ENCODE results near the gene ABCC2.
A peak's percentile ranks its signal among the peaks of the same experiment; 100 is the strongest.
"Not testable (repeated sequence)": the region's sequence is repeated elsewhere in the genome, so short reads cannot be mapped to it uniquely, and the experiment has no call there.

Gene ABCC2

DNA sequence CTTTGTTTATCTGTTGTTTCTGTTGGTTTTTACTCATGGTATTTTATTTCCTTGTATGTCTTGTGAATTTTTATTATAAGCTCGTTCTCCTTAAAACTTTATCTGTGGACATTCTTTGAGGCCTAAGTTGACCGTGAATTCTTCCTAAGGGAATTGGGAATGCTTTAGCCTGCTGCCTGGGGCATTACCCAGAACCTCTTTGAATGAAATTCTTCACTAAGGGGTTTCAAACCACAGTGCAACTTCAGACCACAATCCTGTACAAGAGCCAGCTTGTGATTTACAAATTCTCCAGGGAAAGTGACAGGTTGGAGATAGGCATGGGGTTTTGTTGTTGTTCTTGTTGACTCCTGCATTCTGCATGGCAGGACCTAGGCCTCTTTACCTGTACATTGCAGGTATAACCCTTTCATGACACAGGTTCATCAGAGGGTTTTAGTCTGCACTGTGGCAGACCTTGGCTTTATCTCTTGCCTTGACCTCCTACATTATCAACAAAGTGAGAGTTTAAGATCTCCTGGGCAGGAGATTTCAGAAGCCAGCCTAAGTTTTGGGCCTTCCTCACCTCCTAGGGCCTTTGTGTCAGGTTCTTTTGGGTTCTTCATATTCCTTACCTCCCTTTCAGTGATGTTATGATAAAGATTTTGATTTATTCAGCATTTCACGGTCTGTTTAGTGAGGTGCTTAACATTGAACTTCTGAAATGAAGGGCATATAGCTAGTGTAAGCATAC, 70.2 kb downstream of the ABCC2 start:
- no peak for DNase-seq (ENCODE audit: low spot score)

DNA sequence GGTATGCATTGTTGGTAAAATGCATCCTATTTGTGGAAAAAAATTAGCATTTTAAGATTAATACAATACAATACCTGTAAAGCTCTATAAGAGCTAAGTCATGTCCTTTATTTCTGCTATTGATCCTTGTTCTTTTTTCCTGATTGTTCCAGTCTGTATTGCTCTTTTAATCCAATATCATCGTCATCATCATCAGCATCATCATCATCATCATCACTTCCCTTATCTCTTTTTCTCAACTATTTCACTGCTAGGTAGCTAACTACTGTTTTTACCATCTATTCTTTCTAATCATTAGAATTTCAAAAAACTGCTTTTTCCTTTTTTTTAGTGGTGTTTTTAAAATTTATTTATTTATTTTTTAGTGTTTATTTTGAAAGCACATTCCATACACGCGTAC, 71.2 kb downstream of the ABCC2 start:
- DNase-seq (ENCODE audit: low spot score), result no peak

DNA sequence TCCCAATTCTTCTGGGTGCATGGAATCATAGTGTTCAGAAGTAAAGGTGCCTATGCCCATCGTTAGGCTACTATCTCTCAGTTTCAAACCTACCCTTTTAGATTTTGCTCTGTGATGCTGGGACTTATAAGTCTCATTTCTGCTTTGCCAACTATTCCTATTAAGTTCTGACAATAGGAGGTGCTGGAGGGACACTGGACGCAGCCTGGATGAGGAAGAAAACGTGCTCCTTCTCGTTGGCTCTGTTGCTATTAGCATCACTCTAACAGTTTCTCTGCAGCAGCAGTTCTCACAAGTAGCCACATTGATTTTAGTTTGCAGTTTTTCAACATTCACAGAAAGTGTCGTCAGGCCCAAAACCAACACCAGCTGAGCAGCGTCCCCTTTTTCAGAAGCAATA, 72.4 kb downstream of the ABCC2 start:
- DNase-seq (ENCODE audit: low spot score), result peak; percentile 56

DNA sequence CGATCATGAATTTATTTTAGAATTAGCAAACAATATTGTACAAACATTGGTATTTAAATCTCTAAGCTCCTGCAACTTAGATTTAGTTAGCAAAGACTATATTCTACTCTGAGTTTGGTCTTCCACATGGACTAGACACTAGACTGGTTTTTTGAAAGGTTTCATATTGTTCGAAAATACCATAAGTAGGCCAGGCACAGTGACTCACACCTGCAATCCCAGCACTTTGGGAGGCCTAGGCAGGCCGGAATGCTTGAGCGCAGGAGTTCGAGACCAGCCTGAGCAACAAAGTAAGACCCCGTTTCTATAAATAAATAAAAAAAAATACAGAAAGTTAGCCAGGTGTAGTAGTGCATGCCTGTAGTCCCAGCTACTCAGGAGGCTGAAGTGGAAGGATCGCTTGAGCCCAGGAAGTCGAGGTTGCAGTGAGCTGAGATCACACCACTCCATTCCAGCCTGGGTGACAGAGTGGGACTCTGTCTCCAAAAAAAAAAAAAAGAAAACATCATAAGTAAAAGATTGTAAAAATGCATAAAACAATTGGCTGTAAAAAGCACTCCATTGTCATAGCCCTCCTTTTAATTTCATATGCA, 73.1 kb downstream of the ABCC2 start:
- DNase-seq (ENCODE audit: low spot score), result no peak

DNA sequence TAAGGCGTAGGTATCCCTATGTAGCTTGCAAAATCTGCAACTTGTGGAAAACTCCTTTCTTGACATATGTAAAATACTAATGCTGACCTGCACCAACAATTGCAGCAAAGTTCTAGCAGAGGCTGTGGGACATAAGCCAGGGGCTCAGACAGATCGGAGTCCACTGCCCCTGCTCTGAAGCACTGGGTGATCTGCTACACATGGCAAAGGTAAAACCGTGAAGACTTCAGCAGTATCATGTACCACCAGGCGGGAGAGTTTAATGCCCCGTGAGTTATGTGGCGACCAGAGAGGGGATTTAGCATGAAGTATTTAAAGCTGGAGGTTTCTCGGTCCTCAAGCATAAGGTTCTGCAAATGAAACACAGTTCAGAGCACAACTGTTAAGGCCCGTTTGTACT, 76.4 kb downstream of the ABCC2 start:
- DNase-seq (ENCODE audit: low spot score), result no peak

DNA sequence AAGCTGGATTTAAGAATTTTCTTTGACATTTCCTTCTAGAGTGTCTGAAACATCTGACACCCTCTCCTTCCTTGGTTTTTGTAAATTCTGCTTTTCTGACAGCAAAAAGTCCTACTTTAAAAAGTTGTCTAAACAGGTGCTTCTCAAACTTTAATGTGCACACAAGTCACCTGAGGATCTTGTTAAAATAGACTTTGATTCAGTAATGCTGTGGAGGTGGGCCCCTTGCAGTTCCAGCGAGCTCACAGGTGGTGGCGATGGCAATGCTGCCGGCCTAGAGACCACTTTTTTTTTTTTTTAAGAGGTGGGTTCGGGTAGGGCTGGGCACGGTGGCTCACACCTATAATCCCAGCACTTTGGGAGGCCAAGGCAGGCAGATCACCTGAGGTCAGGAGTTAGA, 77.1 kb downstream of the ABCC2 start:
- no peak for DNase-seq (ENCODE audit: low spot score)

DNA sequence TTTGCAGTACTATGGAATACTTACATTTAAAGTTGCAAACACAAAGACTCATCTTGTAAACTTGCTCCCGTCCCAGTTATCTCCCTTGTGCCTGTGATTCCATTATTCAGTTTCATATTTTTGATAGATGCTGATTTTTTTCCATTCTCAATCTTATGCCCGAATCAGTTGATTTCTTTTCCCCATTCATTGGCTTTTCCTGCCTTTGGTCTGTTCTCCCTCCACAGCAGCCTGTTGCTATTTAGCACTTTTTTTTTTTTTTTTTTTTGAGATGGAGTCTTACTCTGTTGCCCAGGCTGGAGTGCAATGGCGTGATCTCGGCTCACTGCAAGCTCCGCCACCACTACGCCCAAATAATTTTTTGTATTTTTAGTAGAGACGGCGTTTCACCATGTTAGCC, 78.0 kb downstream of the ABCC2 start:
- DNase-seq (ENCODE audit: low spot score), result no peak

DNA sequence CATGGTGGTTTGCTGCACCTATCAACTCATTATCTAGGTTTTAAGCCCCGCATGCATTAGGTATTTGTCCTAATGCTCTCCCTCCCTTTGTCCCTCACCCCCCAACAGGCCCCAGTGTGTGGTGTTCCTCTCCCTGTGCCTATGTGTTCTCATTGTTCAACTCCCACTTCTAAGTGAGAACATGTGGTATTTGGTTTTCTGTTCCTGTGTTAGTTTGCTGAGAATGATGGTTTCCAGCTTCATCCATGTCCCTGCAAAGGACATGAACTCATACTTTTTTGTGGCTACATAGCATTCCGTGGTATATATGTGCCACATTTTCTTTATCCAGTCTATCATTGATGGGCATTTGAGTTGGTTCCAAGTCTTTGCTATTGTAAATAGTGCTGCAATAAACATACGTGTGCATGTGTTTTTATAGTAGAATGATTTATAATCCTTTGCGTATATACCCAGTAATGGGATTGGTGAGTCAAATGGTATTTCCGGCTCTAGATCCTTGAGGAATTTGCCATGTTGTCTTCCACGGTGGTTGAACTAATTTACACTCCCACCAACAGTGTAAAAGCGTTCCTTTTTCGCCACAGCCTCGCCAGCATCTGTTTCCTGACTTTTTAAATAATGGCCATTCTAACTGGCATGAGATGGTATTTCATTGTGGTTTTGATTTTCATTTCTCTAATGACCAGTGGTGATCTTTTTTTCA, 81.2 kb downstream of the ABCC2 start:
- DNase-seq (ENCODE audit: low spot score), result not testable (repeated sequence)

DNA sequence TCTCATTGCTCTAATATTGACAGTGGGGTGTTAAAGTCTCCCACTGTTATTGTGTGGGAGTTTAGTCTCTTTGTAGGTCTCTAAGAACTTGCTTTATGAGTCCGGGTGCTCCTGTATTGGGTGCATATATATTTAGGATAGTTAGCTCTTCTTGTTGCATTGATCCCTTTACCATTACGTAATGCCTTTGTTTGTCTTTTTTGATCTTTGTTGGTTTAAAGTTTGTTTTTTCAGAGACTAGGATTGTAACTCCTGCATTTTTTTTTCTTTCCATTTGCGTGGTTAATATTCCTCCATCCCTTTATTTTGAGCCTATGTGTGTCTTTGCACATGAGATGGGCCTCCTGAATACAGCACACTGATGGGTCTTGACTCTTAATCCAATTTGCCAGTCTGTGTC, 84.8 kb downstream of the ABCC2 start:
- DNase-seq (ENCODE audit: low spot score), result not testable (repeated sequence)

DNA sequence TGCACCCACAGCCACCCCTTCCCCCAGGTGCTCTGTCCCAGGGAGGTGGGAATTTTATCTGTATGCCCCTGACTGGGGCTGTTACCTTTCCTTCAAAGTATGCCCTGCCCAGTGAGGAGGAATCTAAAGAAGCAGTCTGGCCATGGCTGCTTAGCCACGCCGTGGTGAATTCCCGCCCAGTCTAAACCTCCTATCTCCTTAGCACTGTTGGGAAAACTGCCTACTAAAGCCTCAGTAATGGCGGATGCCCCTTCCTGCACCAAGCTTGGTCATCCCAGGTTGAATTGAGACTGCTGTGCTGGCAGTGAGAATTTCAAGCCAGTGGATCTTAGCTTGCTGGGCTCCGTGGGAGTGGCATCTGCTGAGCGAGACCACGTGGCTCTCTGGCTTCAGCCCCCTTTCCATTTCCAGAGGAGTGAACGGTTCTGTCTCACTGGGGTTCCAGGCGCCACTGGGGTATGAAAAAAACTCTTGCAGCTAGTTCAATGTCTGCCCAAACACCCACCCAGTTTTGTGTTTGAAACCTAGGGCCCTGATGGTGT, 87.2 kb downstream of the ABCC2 start:
- DNase-seq (ENCODE audit: low spot score), result no peak

DNA sequence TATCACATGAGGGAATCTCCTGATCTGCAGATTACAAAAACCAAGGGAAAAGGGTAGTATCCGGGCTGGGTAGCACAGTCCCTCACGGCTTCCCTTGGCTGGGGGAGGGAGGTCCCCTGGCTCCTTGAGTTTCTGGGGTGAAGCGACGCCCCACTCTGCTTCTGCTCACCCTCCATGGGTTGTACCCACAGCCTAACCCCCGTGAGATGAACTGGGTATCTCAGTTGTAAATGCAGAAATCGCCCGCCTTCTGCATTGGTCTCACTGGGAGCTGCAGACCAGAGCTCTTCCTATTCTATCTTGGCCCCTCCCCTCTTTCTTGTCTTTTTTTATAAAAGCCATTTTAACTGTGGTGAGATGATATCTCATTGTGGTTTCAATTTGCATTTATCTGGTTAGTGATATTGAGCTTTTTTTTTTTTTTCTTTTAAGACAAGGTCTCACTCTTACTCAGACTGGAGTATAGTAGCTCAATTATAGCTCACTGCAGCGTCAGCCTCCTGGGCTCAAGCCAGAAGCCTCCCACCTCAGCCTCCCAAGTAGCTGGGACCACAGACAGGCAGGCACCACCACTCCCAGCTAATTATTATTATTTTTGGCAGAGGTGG, 87.8 kb downstream of the ABCC2 start:
- DNase-seq (ENCODE audit: low spot score), result no peak

DNA sequence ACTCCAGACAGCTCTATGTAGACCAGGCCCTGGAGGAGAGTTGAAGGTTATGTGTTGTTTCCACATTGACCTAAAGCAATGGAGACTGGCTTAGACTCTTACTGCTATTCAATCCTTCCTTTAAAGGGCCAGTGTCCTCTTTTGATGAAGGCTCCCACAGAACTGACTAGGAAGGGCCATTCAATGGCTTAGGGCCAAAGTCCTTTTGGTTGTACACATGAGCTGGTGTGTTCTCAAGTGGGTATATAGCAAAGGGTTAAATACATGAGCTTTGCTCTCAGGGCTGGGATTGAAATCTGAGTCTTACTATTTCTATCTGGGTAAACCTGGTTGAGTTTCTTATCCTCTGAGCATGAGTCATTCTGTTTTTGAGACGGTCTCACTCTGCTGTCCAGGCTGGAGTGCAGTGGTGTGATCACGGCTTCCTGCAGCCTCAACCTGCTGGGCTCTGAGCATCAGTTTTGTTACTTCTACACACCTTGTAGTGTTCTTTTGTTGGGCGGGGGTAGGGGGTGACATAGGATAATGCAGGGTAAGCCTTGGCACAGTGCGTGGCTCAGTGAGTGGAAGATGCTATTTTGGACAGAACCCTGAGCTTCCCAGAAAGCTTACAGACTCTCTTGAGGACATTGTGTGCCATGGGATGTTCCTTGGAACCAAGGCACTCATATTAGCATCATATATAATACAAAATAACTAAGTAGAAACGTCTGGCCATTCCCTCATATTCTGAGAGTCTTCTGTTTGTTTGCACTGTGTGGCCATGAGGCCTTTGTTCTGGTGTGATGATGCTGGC, 90.1 kb downstream of the ABCC2 start:
- DNase-seq (ENCODE audit: low spot score), result no peak

DNA sequence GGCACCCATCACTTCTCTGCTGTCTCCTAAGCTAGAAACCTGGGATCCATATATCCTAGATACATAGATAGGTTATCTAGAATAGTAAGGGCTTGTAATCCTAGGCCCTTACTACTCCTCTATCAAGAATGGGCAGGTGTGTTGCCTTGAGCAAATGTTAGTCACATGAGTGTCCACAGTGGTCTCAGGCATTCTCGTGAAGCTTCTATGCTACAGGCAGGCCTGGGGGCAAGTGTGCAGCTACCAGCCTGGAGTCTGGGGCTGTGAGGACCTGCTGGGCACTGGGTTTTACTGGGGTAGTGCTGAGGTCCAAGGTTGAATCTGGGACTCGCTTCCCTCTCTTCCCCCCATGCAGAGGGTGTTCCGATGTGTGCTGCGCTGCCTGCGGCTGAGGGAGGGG, 91.4 kb downstream of the ABCC2 start:
- DNase-seq (ENCODE audit: low spot score), result no peak

DNA sequence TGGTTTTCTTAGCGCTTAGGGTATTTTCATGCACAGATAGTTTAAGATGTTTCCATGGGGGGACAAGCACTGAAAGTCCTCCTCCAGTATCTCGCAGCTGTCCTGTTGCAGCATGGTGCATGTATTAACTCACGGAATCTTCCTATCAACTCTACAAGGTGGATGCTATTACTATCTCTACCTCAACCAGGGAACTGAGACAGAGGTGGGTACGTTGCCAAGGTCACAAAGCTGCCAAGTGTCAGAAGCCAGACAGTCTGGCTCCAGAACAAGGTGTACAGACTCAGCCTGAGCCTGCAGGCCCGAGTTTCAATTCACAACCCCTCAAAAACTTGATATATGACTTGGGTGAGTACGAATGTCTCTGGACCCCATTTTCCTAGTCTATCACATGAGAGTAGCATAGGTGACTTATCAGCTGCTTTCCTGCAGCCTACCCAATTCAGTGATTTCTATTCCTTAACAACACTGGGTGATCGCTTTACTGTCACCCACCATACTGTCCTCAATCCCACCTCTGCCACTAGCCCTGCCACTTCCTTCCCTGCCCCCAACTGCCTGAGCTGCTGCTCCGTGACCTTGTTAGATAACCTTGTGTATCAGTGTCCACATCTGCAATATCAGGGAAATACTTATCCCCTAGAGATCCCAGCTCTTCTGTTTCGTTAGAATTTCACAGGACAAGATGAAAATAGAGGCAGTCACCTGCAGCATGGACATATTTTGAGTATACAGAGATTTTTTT, 92.1 kb downstream of the ABCC2 start:
- DNase-seq (ENCODE audit: low spot score), result no peak

DNA sequence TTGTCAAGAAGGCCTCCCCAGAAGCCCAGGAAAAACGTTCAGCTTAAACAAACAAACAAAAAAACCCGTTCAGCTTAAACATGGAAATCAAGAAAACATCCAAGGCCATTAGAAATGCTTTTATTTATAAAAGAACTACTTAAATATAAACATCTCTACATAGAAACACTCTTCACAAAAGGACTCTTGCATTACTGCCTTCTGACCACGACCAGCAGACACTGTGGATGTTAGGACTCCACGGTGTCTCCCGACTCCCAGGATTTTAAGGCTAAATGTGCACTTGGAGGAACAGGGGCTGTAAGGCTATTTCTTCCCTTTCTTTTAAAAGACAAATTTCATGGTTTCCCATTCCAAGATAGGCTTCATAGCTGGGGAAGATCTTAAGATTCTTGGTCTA, 93.0 kb downstream of the ABCC2 start:
- no peak for DNase-seq (ENCODE audit: low spot score)

DNA sequence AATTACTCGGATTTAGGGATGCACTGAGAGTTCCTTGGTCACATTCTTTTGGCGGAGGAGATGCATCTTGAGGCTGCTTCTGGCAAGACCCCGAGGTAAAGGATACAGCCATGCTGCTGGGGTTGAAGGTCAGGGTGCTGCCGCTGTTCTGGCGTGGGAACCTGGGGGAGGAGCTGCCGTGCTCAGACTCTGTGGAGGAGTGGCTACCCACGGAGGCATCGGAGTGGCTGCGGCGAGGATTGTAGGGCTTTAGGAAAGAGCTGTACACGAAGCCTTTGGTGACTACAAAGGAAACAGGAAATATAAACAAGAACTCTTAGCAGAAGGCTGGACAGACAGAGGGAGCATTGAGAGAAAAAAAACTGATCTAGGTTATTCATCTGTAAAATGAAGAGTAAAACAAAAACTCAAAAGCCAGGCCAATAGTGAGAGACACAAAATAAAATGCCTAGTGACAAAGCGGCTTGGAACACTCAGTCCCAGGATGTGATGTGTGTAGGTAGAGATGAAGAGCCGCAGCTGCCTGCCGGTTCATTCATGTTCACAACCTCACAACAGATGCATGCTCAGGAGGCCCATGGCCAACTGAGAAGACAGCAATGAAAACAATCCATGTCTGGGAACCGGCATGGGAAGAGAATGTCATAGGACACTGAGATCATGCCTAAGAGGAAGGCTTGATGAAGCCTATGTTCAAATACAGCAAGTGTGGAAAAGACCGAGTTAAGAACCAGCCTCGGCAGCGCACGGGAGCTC, 97.8 kb downstream of the ABCC2 start:
- DNase-seq (ENCODE audit: low spot score), result no peak

DNA sequence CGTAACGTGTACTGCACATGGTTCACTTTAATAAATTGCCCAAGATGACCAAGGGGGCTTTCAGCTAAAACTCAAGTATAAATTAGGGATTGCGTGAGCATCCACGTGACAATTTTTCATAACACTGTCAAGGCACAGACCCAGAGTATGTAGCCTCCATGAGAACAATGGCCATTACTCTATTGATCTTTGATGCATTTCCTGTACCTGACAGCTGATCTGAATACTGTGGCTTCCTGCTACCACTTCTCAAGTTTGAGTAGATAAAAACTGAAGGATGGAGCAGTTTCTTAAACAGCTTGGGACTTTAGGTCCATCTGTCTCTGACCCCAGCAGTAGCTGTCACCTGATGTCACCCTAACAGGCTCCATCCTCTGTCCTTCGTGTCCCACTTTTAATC, 98.9 kb downstream of the ABCC2 start:
- no peak for DNase-seq (ENCODE audit: low spot score)

DNA sequence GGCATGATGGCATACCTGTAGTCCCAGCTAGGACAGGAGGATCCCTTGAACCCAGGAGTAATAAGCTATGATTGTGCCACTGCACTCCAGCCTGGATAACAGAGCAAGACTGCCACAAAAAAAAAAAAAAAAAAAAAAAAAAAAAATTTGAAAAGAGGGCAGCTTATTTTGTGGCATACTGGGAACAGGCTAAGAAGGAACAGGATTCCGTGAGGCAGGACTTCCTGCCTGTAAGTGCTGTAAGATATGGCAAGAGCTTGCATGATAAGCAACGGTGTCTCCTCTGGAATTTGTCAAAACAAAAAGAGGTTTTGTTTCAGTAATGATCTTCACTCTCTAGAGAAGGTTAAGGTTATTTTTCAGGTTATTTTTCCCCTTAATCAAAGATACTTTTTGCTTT, 101.1 kb downstream of the ABCC2 start:
- no peak for DNase-seq (ENCODE audit: low spot score)

DNA sequence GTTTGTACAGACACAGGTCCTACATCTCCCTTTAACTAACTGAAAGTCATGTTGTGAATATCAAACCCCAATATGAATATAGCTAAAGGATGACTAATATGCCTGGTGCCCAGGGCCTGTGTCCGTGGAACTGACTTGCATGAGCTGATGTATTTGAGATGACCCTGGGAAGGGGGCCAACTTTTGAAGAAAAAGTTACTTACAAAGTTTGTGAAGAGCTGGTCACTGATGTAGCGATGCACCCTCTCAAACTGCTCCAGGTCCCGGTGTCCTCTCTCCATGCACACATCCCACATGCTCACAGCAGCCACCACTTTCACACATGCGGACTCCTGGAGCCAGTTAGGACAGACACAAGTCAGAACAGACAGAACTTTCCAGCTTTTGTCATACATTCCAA, 106.2 kb downstream of the ABCC2 start:
- DNase-seq (ENCODE audit: low spot score), result no peak

DNA sequence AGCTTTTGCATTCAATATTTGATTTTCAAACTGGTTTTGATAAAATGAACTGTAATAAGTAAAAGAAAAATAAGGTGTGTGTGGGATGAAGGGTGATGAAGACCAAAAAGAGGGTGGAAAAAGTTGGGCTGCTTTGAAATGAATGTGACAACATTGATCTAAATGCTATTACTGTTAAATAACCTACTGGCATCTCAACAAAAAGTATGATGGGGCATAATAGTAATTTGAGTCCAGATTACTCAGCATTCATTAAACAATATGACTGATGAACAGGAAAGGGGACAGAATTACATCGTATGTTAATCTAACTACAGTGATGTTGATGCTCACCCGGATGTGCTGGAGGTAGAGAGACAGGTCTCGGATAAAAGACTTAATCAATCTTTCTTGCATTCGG, 112.2 kb downstream of the ABCC2 start:
- DNase-seq (ENCODE audit: low spot score), result no peak

Measured in pons (tissue), 1 donor.